Activated CD8-positive, alpha-beta T cell treated with anti-CD3 and anti-CD28 coated beads, Interleukin-2, amount 10 ng/mL, durations not matched to agents 7 days and 5 days (primary cell): ENCODE measurements around the gene WNK4. TPM values are rescaled to one million over a fixed set of nuclear protein-coding genes. Genes with fewer than 3 reads are reported as not detected.
"Not testable (repeated sequence)": the region's sequence is repeated elsewhere in the genome, so short reads cannot be mapped to it uniquely, and the experiment has no call there.

Source experiments
- ATAC-seq: fragments of 150-1000 bp; cut with Tn5 transposase; one replicate; pipeline ENCODE4 v1.10.0; 2021; ENCODE audit warnings: moderate library complexity
- CTCF ChIA-PET: fragments of 350-600 bp; sonication (Branson Sonifier 250); formaldehyde crosslinking; loops from one replicate; lab custom pipeline; 2021; ENCODE audit warnings: antibody characterized with exemption; lab: Charles Lee
- POLR2A ChIA-PET: fragments of 350-600 bp; sonication (Branson Sonifier 250); formaldehyde crosslinking; loops from one replicate; lab custom pipeline; 2021; ENCODE audit warnings: antibody characterized with exemption; lab: Charles Lee
- DNase-seq: peaks from one replicate; pipeline ENCODE4 v3.0.0-alpha.2; 2020
- H3K27ac Mint-ChIP-seq: one replicate; pipeline ENCODE4 v1.8.0; 2021; ENCODE audit warnings: mild to moderate bottlenecking, mixed read lengths
- H3K27me3 Mint-ChIP-seq: one replicate; pipeline ENCODE4 v1.8.0; 2021; ENCODE audit warnings: low read depth, mixed read lengths
- H3K36me3 Mint-ChIP-seq: one replicate; pipeline ENCODE4 v1.8.0; 2021; ENCODE audit warnings: low read depth, mixed read lengths
- H3K4me1 Mint-ChIP-seq: one replicate; pipeline ENCODE4 v1.8.0; 2021; ENCODE audit warnings: low read depth, mixed read lengths
- H3K4me3 Mint-ChIP-seq: one replicate; pipeline ENCODE4 v1.8.0; 2021; ENCODE audit warnings: mild to moderate bottlenecking, mixed read lengths
- H3K9me3 Mint-ChIP-seq: one replicate; pipeline ENCODE4 v1.8.0; 2022; ENCODE audit warnings: mixed read lengths; ENCODE audit not compliant: insufficient read depth
- total RNA-seq, 2 experiments: library from RNA; stranded (reverse); gene quantifications; one replicate each; pipeline ENCODE4 v1.2.3, GENCODE V29; 2021

WNK4 gene
- total RNA-seq = under 1 TPM; 0.37 to 0.66 TPM

GRCh38 chr17:42779936-42780850 lies at the start of gene WNK4:
WNK4 (plus strand) TSS chr17:42780610; CDS start chr17:42780699, 89 bp downstream.
- POLR2A ChIA-PET = no interaction called here
- CTCF ChIA-PET = interaction anchor here (1.6 to 2.2 kb wide), 2 partner anchors 17 to 99 kb away, joined by 3 to 9 read pairs; no protein-coding TSS in a partner anchor
- peaks cover 11% of the 10 kb centered on the region for H3K4me1 Mint-ChIP-seq
- no peak within 1 kb of the TSS for H3K4me3 Mint-ChIP-seq
- no peaks in the 10 kb centered on the region for H3K9me3 Mint-ChIP-seq
- peaks cover 30% of the 10 kb centered on the region for H3K36me3 Mint-ChIP-seq
- H3K27me3 Mint-ChIP-seq = peaks cover 37% of the 10 kb centered on the region
- no peak within 1 kb of the TSS for H3K27ac Mint-ChIP-seq
- peak; percentile 24 for ATAC-seq
- DNase-seq = no peak

- ChIA-PET CTCF (interaction anchor here (1.8 kb wide), 1 partner anchor 23 kb away, joined by 4 read pairs; no protein-coding TSS in a partner anchor), POLR2A (no interaction called here)
- peaks cover 6% of the 10 kb centered on the region for H3K36me3 Mint-ChIP-seq
- DNase-seq (no peak), ATAC-seq (no peak)
- no peak overlapping the region for H3K4me3 Mint-ChIP-seq
- H3K4me1 Mint-ChIP-seq = peaks cover 15% of the 10 kb centered on the region
- no peak overlapping the region for H3K27ac Mint-ChIP-seq
- H3K9me3 Mint-ChIP-seq = no peaks in the 10 kb centered on the region
- H3K27me3 Mint-ChIP-seq = peaks cover 3% of the 10 kb centered on the region
Observed at GRCh38 chr17:42740699-42741098, 39.7 kb upstream of the WNK4 start.

- not testable (repeated sequence) for H3K4me3 Mint-ChIP-seq, H3K36me3 Mint-ChIP-seq, DNase-seq, H3K27ac Mint-ChIP-seq, H3K9me3 Mint-ChIP-seq, ATAC-seq
- H3K4me1 Mint-ChIP-seq = peaks cover 15% of the 10 kb centered on the region
- ChIA-PET CTCF (interaction anchor here (1.1 kb wide), 1 partner anchor 21 kb away, joined by 3 read pairs; no protein-coding TSS in a partner anchor), POLR2A (interaction anchor here (0.6 kb wide), 2 partner anchors 96 to 329 kb away, joined by 3 read pairs; no protein-coding TSS in a partner anchor)
- H3K27me3 Mint-ChIP-seq = peaks cover 17% of the 10 kb centered on the region
Observed at GRCh38 chr17:42742916-42743315, 37.5 kb upstream of the WNK4 start.

GRCh38 chr17:42743595-42744282 lies 36.7 kb upstream of the WNK4 start:
- Mint-ChIP-seq H3K27me3 (peaks cover 17% of the 10 kb centered on the region), H3K36me3 (peaks cover 6% of the 10 kb centered on the region), H3K4me1 (peaks cover 15% of the 10 kb centered on the region), H3K9me3 (no peaks in the 10 kb centered on the region), H3K27ac (peak overlapping the region; percentile 94), H3K4me3 (peak overlapping the region; percentile 96)
- DNase-seq (no peak), ATAC-seq (no peak)
- ChIA-PET POLR2A (interaction anchor here (0.6 kb wide), 1 partner anchor 328 kb away, joined by 3 read pairs; no protein-coding TSS in a partner anchor), CTCF (interaction anchor here (1.1 kb wide), 1 partner anchor 20 kb away, joined by 3 read pairs; no protein-coding TSS in a partner anchor)

GRCh38 chr17:42744283-42744805 lies 36.1 kb upstream of the WNK4 start:
- Mint-ChIP-seq H3K27me3 (peaks cover 21% of the 10 kb centered on the region), H3K9me3 (no peaks in the 10 kb centered on the region), H3K4me1 (peaks cover 15% of the 10 kb centered on the region), H3K4me3 (peak overlapping the region; percentile 96), H3K36me3 (peaks cover 6% of the 10 kb centered on the region), H3K27ac (peak overlapping the region; percentile 94)
- ChIA-PET POLR2A (no interaction called here), CTCF (interaction anchor here (1.1 kb wide), 1 partner anchor 19 kb away, joined by 3 read pairs; no protein-coding TSS in a partner anchor)
- ATAC-seq (peak; percentile 73), DNase-seq (peak; percentile 65)

- ATAC-seq (peak; percentile 95), DNase-seq (peak; percentile 92)
- CTCF ChIA-PET = no interaction called here
- Mint-ChIP-seq H3K9me3 (no peaks in the 10 kb centered on the region), H3K36me3 (peaks cover 6% of the 10 kb centered on the region), H3K4me3 (peak within 1 kb of the TSS; percentile 96), H3K4me1 (peaks cover 15% of the 10 kb centered on the region), H3K27ac (peak within 1 kb of the TSS; percentile 94), H3K27me3 (peaks cover 23% of the 10 kb centered on the region)
- POLR2A ChIA-PET = no interaction called here
Observed at GRCh38 chr17:42744806-42745617, 35.4 kb upstream of the WNK4 start, which contains the start of gene EZH1. EZH1 (minus strand) TSS chr17:42745040; CDS start chr17:42728941, 16,099 bp downstream.

GRCh38 chr17:42748202-42748907 lies 32.1 kb upstream of the WNK4 start:
- DNase-seq (no peak), ATAC-seq (no peak)
- Mint-ChIP-seq H3K36me3 (peaks cover 6% of the 10 kb centered on the region), H3K4me1 (peaks cover 15% of the 10 kb centered on the region), H3K4me3 (no peak overlapping the region), H3K27me3 (peaks cover 35% of the 10 kb centered on the region), H3K9me3 (no peaks in the 10 kb centered on the region), H3K27ac (no peak overlapping the region)
- POLR2A ChIA-PET = interaction anchor here (0.6 to 2.5 kb wide), 3 partner anchors 12 to 140 kb away, joined by 3 to 7 read pairs (median 3); partner anchors contain the start of gene VPS25
- CTCF ChIA-PET = interaction anchor here (4.3 kb wide), 1 partner anchor 15 kb away, joined by 22 read pairs; no protein-coding TSS in a partner anchor

- peaks cover 38% of the 10 kb centered on the region for H3K27me3 Mint-ChIP-seq
- H3K9me3 Mint-ChIP-seq = no peaks in the 10 kb centered on the region
- DNase-seq = no peak
- H3K36me3 Mint-ChIP-seq = peaks cover 6% of the 10 kb centered on the region
- H3K27ac Mint-ChIP-seq = no peak overlapping the region
- ChIA-PET CTCF (interaction anchor here (1.5 to 4.3 kb wide), 2 partner anchors 15 to 170 kb away, joined by 6 to 22 read pairs; no protein-coding TSS in a partner anchor), POLR2A (interaction anchor here (0.6 to 2.5 kb wide), 4 partner anchors 11 to 141 kb away, joined by 3 to 7 read pairs (median 3); partner anchors contain the start of gene VPS25)
- no peak for ATAC-seq
- peaks cover 7% of the 10 kb centered on the region for H3K4me1 Mint-ChIP-seq
- H3K4me3 Mint-ChIP-seq = no peak overlapping the region
Observed at GRCh38 chr17:42748908-42749798, 31.3 kb upstream of the WNK4 start.

GRCh38 chr17:42750739-42751344 lies 29.6 kb upstream of the WNK4 start:
- DNase-seq (no peak), ATAC-seq (no peak)
- no peaks in the 10 kb centered on the region for H3K9me3 Mint-ChIP-seq
- no peaks in the 10 kb centered on the region for H3K4me1 Mint-ChIP-seq
- ChIA-PET CTCF (interaction anchor here (1.0 to 4.3 kb wide), 4 partner anchors 13 to 173 kb away, joined by 3 to 22 read pairs (median 4); partner anchors contain the start of gene PSMC3IP), POLR2A (interaction anchor here (2.5 kb wide), 1 partner anchor 23 kb away, joined by 7 read pairs; the partner anchor contains the start of gene VPS25)
- no peak overlapping the region for H3K4me3 Mint-ChIP-seq
- H3K36me3 Mint-ChIP-seq = no peaks in the 10 kb centered on the region
- no peak overlapping the region for H3K27ac Mint-ChIP-seq
- H3K27me3 Mint-ChIP-seq = peaks cover 44% of the 10 kb centered on the region
